EL (cell line): ENCODE measurements around the gene TFPT.

Experiments used
- DNase-seq: peaks from one replicate; pipeline ENCODE4 v3.0.0-alpha.2; 2016

The TFPT gene

DNA sequence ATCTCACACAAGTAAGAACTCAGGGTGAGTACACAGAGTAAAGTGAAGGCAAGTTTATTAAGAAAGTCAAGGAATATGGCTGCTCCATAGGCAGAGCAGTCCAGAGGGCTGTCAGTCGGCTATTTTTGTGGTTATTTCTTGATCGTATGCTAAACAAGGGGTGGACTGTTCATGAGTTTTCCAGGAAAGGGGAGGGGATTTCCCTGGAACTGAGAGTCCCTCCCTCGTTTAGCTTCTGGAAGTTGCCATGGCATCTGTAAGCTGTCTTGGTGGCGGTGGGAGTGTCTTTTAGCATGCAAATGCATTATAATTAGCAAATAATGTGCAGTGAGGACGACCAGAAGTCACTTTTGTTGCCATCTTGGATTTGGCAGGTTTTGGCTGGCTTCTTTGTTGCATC lies 46.0 kb downstream of the TFPT start:
- no peak for DNase-seq

DNA sequence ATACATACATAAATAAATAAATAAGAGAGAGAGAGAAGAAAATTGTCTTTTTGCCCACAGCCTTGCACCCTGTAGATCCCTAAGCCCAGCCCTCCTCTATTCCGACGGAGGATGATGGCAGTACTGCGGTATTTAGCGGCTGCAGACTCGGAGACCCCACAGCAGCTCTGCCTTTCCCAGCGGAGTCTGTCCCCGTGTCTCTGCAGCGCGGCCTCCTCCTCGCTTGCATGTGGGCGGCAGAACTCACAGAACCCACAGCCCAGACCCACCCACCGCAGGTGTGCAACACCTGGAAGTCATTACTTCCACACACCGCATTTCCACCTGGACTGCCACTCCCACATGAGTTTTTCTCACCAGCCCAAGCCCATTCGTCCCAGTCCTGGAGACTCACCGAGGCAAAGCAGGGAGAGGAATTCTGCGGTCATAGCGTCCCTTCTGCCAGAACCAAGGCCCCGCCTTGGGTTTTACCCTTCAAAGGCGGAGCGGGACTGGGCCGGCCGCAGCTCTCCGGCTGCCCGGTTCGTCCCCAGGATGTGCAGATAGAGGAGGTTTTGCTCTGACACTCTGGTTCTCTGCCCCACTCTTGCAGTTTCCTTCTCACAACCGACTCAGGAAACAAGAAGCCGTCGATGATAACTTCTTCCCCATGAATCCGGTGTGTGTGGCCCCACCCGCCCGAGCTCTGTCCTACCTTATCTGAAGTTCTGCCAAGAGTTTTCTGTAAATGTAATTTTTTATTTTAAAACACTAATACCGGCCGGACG lies 51.9 kb downstream of the TFPT start, which contains the start of gene VSTM1:
VSTM1 (minus strand) TSS at position 548 of the 767 bp plus-strand sequence; CDS start at position 428, 120 bp downstream.
- DNase-seq, result no peak

DNA sequence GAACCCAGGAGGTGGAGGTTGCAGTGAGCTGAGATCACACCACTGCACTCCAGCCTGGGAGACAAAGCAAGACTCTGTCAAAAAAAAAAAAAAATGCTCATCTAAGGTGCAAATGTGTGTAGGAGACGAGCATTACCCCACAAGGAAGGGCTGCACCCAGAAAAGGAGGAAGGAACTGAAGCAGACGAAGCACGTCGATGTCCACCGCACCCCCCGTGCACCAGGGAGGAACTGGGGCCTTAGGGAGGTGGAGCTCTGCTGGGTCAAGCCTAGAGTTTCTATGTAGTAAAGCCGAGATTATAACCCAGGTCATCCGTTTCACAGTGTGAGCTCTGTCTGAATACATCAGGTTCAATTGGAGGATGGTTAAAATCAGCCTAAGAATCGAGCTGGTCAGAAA lies 52.8 kb downstream of the TFPT start:
- DNase-seq, result no peak
